Activated T-helper 2 cell treated with anti-CD3 and anti-CD28 coated beads, Interferon-gamma antibody, Interleukin-2, Interleukin-4, amounts not matched to agents 10 μg/mL and 5 μg/mL and 100 μg/mL, durations not matched to agents 14 hours and 24 hours and 36 hours (primary cell): ENCODE measurements around the gene FLRT1. TPM values are rescaled to one million over a fixed set of nuclear protein-coding genes. Genes with fewer than 3 reads are reported as not detected.
A peak's percentile ranks its signal among the peaks of the same experiment; 100 is the strongest.

Experiments used
- DNase-seq: peaks from one replicate; pipeline ENCODE4 v3.0.0; 2021; ENCODE audit warnings: low spot score
- H3K27ac Mint-ChIP-seq: one replicate; pipeline ENCODE4 v1.8.0; 2021; ENCODE audit warnings: mixed read lengths
- H3K27me3 Mint-ChIP-seq: one replicate; pipeline ENCODE4 v1.8.0; 2021; ENCODE audit warnings: low read depth, mixed read lengths
- H3K36me3 Mint-ChIP-seq: one replicate; pipeline ENCODE4 v1.8.0; 2021; ENCODE audit warnings: low read depth, mixed read lengths
- H3K4me1 Mint-ChIP-seq: one replicate; pipeline ENCODE4 v1.8.0; 2021; ENCODE audit warnings: low read depth, mixed read lengths
- H3K4me3 Mint-ChIP-seq: one replicate; pipeline ENCODE4 v1.8.0; 2021; ENCODE audit warnings: low read depth, mild to moderate bottlenecking, moderate library complexity, mixed read lengths
- H3K9me3 Mint-ChIP-seq: one replicate; pipeline ENCODE4 v1.8.0; 2021; ENCODE audit warnings: mixed read lengths
- intact Hi-C: fragments of 100-400 bp; cut with micrococcal nuclease; formaldehyde crosslinking; loops from one replicate; pipeline ENCODE4 v1.15.1; 2023
- total RNA-seq: library from RNA; stranded (reverse); gene quantifications from 2 replicates; pipeline ENCODE4 v1.2.3, GENCODE V29; 2022

FLRT1 gene
- total RNA-seq, 1 donor from 2014 or later: not detected

DNA sequence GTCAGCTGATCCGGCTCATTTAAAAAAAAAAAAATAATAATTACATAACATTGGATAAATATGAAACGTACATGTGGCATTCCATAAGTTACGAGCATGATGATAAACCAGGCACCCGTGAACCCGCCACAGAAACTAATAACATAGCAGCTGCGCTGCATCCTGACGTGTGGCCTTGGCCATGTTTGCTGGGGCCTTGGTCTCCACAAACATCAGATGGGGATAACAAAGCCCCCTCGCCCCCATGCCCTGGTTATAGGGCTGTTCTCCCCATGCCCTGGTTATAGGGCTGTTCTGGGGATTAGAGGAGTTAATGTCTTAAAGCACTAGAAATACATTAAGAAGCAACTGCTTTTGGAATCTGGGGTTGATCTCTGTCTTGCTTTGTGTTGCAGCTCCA, 36.7 kb downstream of the FLRT1 start:
- no peak for DNase-seq
- Mint-ChIP-seq H3K9me3 (no peaks in the 10 kb centered on the region), H3K27ac (no peak overlapping the region), H3K4me1 (peaks cover 3% of the 10 kb centered on the region), H3K27me3 (no peaks in the 10 kb centered on the region), H3K4me3 (no peak overlapping the region), H3K36me3 (no peaks in the 10 kb centered on the region)
- intact Hi-C loops: no loop called here

DNA sequence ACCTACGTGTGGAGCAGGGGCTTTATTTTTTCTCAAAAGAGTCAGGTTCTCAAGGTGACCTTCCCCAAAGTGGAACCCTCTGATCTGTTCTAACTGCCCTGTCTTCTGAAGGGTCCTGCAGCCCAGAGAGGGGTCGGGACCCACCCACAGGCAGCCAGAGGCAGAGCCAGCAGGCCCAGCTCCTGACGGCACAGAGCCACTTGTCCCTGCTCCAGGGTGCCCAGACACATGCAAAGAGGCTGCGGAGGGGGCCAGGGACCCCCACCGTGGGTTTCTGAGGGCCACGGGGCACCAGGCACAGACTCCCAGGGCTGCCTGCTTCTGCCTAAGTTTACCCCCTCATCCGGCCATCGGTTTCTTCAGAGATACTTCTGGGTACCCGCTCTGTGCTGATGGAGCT, 37.1 kb downstream of the FLRT1 start:
- no peaks in the 10 kb centered on the region for H3K9me3 Mint-ChIP-seq
- peaks cover 3% of the 10 kb centered on the region for H3K4me1 Mint-ChIP-seq
- H3K27me3 Mint-ChIP-seq: no peaks in the 10 kb centered on the region
- no peak for DNase-seq
- intact Hi-C loops: no loop called here
- no peak overlapping the region for H3K27ac Mint-ChIP-seq
- H3K4me3 Mint-ChIP-seq: no peak overlapping the region
- H3K36me3 Mint-ChIP-seq: no peaks in the 10 kb centered on the region

DNA sequence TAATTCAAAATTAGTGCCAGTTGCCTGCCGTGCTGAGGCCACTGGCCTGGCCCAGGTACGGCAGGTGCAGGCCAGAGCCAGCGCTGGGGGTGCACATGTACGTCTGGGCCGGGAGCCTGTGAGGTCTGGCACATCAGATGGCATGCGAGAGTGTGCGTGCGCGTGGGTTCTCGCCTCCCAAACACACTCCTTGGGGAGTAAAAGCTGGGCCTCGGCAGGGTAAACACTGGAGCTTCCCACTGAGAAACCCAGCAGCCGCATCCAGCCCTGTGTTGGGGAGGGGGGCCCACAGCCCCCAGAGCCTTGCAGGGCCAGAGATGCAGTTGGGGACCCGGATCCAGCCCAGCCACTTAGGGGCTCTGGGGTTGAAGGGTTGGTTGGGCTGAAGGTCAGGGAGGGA, 37.8 kb downstream of the FLRT1 start:
- intact Hi-C loops: no loop called here
- Mint-ChIP-seq H3K4me1 (peaks cover 3% of the 10 kb centered on the region), H3K27me3 (no peaks in the 10 kb centered on the region), H3K36me3 (no peaks in the 10 kb centered on the region), H3K9me3 (no peaks in the 10 kb centered on the region), H3K27ac (no peak overlapping the region), H3K4me3 (no peak overlapping the region)
- DNase-seq: no peak

DNA sequence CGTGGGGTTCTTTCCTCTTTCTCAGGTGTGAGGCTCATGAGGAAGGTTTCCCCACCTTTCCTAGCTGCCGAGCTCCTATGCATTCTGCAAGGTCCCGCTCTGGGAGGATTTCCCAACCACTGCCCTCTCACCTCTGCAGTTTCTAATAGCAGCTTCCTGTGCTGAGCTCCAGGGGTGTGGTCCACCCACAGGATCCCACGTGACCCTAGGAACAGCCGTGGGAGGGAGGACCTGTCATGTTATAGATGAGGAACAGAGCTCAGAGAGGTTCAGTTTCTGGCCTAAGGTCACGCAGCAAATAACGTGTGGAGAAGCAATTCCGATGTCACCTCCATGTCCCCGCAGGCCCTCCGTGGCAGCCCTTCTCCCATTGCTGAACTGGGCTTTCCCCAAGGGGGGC, 38.5 kb downstream of the FLRT1 start:
- H3K9me3 Mint-ChIP-seq: no peaks in the 10 kb centered on the region
- H3K27me3 Mint-ChIP-seq: no peaks in the 10 kb centered on the region
- peak; percentile 16 for DNase-seq
- no peaks in the 10 kb centered on the region for H3K36me3 Mint-ChIP-seq
- H3K4me1 Mint-ChIP-seq: peaks cover 3% of the 10 kb centered on the region
- H3K27ac Mint-ChIP-seq: no peak overlapping the region
- no peak overlapping the region for H3K4me3 Mint-ChIP-seq
- intact Hi-C loops: no loop called here

DNA sequence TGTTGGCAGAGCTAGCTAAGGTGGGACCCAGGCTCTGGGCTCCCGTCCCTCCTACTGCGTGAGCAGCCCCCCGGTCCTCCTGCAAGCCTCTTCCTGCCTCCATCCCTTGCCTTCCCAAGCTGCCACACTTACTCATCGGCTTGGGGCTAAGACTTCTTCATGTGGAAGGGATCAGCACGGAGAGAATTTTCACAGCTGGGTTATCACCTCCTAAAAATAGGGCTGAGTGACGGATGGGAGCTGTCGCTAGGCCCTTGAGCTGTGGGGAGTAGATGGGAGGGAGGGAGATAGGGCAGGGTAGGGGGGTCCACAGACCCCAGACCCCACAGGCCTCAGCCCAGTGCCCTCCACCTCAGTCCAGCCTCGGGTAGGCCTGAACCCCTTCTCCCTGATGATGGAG, 41.0 kb downstream of the FLRT1 start:
- H3K27me3 Mint-ChIP-seq: no peaks in the 10 kb centered on the region
- peaks cover 3% of the 10 kb centered on the region for H3K4me1 Mint-ChIP-seq
- no peak overlapping the region for H3K27ac Mint-ChIP-seq
- intact Hi-C loops: no loop called here
- no peak for DNase-seq
- H3K9me3 Mint-ChIP-seq: no peaks in the 10 kb centered on the region
- H3K4me3 Mint-ChIP-seq: no peak overlapping the region
- no peaks in the 10 kb centered on the region for H3K36me3 Mint-ChIP-seq

DNA sequence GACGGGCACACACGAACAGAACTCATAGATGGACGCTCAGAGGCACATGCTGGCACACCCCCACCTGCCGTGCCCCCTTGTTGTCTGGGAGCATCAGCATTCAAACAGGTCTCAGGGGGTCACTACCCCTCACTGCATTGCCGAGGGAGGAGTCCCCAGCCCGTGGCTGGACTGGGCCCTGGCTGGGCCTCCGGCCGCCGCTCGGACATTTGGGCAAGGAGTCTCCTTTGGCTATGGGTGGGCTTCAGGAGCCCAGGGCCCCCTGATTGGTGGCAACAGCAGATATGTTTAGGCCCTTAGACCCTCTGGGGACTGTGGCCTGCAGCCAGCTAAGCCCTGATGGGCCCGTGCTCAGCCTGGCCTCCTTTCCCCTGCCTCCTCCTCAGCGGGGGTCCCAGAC, 41.9 kb downstream of the FLRT1 start:
- H3K4me3 Mint-ChIP-seq: no peak overlapping the region
- peaks cover 3% of the 10 kb centered on the region for H3K4me1 Mint-ChIP-seq
- intact Hi-C loops: no loop called here
- H3K9me3 Mint-ChIP-seq: no peaks in the 10 kb centered on the region
- no peaks in the 10 kb centered on the region for H3K36me3 Mint-ChIP-seq
- DNase-seq: no peak
- H3K27ac Mint-ChIP-seq: no peak overlapping the region
- no peaks in the 10 kb centered on the region for H3K27me3 Mint-ChIP-seq

DNA sequence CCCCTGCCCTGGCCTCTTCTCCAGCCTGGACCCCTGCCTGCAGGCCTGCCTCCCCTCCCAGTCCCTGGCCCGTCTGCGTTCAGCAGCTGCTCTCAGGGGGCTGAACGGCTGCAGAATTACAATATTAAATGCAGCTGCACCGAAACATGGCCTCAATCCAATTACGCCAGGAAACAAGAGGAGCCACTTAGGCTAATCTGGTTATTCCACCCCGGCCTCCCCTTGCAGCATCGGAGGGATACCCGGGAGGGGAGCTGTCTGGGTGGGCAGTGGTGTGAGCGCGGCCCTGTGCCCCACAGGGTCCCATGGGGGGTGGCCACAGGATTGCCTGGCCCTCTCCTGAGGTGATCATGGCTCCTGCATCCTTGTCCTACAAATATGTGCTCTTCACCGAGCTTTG, 42.6 kb downstream of the FLRT1 start:
- H3K4me1 Mint-ChIP-seq: peaks cover 3% of the 10 kb centered on the region
- no peaks in the 10 kb centered on the region for H3K9me3 Mint-ChIP-seq
- intact Hi-C loops: no loop called here
- no peaks in the 10 kb centered on the region for H3K36me3 Mint-ChIP-seq
- no peaks in the 10 kb centered on the region for H3K27me3 Mint-ChIP-seq
- DNase-seq: no peak
- no peak overlapping the region for H3K4me3 Mint-ChIP-seq
- H3K27ac Mint-ChIP-seq: no peak overlapping the region

DNA sequence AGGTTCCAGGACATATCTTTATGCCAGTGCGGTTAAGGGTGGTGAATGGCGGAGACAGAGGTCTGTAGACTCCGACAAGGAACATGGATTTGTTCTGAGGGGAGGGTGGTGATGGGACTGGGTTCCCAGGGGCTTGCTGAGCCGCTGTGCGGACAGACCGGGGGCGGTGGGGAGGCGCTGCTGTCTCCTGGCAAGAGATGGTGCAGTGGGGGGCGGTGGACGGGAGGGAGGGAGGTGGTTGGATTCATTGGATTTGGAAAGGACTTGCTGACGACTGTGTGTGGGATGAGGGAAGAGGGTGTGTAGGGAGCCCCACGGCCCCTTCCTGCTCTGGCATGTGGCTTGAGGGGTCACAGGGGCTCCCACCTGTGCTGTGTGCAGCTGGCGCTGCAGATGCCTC, 43.2 kb downstream of the FLRT1 start:
- no peaks in the 10 kb centered on the region for H3K27me3 Mint-ChIP-seq
- peaks cover 3% of the 10 kb centered on the region for H3K4me1 Mint-ChIP-seq
- no peak overlapping the region for H3K4me3 Mint-ChIP-seq
- H3K36me3 Mint-ChIP-seq: no peaks in the 10 kb centered on the region
- DNase-seq: no peak
- H3K9me3 Mint-ChIP-seq: no peaks in the 10 kb centered on the region
- no peak overlapping the region for H3K27ac Mint-ChIP-seq
- intact Hi-C loops: no loop called here

DNA sequence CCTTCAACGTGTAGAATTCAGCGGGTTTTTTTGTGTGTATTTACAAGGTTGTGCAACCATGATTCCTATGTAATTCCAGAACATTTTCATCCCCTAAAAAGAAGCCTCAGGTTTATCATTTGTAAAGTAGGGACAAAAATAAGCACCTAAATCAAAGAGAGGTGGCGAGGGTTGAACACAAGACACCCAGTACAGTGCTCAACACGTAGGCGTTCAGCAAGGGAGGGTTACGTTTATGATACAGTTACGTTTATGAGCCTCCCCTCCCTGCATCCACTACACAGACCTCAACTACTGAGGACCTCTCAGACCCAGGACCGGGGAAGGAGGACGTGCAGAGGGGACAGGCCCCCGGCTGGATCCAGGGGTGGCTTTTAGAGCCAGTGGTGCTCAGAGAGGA, 44.7 kb downstream of the FLRT1 start:
- no peaks in the 10 kb centered on the region for H3K4me1 Mint-ChIP-seq
- H3K4me3 Mint-ChIP-seq: no peak overlapping the region
- no peak overlapping the region for H3K27ac Mint-ChIP-seq
- no peaks in the 10 kb centered on the region for H3K27me3 Mint-ChIP-seq
- H3K36me3 Mint-ChIP-seq: no peaks in the 10 kb centered on the region
- no peak for DNase-seq
- intact Hi-C loops: no loop called here
- no peaks in the 10 kb centered on the region for H3K9me3 Mint-ChIP-seq

DNA sequence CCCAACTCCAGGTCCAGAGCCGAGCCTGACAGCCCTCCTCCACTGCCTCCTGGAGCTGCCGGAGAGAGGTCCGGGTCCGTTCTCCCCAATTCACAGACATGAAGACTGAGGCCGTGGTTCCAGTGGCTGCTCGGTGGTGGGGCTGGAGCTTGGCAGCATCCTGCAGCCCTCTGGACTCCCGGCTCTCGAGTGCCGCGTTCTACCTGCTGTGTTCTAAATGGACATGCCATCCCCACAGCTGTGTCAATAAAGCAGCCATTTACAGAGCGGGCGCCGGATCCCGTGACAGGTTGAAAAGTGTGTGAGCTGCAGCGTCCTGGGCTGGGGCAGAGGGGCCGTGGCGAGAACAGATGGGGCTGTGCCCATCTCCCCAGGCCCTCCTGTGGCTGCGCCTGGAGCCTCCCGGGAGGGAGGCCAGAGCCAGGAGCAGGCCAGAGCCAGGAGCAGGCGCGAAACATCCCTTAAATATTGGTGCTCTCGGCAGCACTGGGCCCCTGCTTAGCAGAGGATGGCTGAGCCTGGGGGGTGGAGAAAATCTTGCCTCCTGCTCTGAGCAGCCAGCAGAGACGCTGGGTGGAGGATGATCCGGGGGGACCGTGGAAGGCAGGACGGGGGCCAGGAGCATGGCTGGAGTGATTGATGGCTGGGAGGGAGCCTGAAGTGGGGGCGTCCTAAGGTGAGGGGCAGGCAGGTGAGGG, 46.2 kb downstream of the FLRT1 start:
- no peaks in the 10 kb centered on the region for H3K4me1 Mint-ChIP-seq
- H3K36me3 Mint-ChIP-seq: no peaks in the 10 kb centered on the region
- no peaks in the 10 kb centered on the region for H3K9me3 Mint-ChIP-seq
- no peak overlapping the region for H3K27ac Mint-ChIP-seq
- no peak overlapping the region for H3K4me3 Mint-ChIP-seq
- H3K27me3 Mint-ChIP-seq: no peaks in the 10 kb centered on the region
- no peak for DNase-seq
- intact Hi-C loops: no loop called here

DNA sequence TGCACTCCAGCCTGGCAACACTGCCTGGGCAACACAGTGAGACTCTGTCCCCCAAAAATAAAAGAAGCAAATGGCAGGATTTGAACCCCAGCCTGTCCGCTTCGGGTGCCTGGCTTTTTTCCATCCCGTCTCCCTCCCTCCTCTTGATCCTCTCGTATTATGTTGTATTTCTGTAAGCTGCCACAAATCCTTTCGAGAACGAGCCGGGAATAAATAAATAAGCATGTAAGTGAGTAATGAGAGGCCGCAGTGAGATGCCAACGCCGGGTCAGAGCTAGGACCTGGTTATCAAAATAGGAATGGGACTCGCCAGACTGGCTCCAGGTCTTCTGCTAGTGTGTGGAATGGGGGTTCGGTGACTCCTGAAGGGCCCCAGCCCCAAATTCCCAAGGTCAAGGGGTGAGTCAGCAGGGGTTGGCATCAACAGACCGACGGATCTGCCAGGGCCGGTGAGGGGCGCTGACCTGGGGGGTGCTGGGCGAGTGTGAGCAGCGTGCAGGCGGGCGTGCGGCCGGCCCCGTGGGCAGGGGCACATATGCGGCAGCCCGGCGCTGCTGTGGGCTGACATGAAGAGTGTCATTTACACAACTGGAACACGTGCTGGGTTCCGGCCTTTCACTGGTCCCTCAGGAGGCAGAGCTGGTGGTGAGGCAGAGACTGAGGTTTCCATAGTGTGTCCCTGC, 47.8 kb downstream of the FLRT1 start:
- Mint-ChIP-seq H3K27ac (no peak overlapping the region), H3K36me3 (no peaks in the 10 kb centered on the region), H3K4me1 (no peaks in the 10 kb centered on the region), H3K4me3 (no peak overlapping the region), H3K9me3 (no peaks in the 10 kb centered on the region), H3K27me3 (no peaks in the 10 kb centered on the region)
- no peak for DNase-seq
- intact Hi-C loops: no loop called here

DNA sequence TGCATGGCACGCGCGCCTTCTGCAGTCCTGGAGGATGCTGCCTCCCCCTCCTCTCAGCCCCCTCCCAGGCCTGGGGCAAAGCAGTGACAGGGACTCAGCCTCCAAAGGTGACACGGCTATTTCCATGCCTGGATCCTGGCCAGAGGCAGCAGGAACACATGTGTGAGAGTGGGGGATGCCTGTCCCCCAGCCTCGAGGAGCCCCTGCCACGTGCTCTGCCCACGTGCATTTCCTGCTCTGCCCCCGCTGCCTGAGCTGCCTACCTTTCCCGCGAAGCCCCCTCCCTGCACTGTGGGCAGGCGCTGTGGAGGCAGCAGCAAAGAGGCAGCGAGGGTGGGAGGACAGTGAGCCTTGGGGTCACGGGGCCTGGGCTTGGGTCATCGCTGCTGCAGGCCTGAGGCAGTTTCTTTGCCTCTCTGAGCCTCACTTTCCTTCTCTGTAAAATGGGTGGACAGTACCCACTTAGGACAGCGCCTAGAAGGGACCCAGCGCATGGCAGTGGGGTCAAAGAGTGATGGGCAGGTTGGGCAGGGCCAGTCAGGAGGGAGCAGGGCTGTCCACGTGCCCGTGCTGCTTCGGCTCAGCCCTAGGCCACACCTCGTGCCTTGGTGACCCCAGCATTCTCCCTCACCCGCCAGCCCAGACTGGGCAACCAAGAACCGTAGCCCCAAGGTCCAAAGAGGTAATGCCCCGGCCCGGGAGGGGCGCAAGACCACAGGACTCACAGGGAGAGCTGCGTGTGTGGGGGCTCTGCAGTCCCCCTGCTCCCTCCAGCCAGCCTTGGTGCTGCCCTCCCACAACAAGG, 48.6 kb downstream of the FLRT1 start:
- DNase-seq: no peak
- Mint-ChIP-seq H3K27me3 (no peaks in the 10 kb centered on the region), H3K4me1 (no peaks in the 10 kb centered on the region)

More for the DNA sequence above, 48.6 kb downstream of the FLRT1 start:
- no peak overlapping the region for H3K27ac Mint-ChIP-seq
- H3K36me3 Mint-ChIP-seq: no peaks in the 10 kb centered on the region
- H3K9me3 Mint-ChIP-seq: no peaks in the 10 kb centered on the region
- intact Hi-C loops: no loop called here
- no peak overlapping the region for H3K4me3 Mint-ChIP-seq
